SIG-M5 (cell line): Measurements from ENCODE around the gene BTG2.
"Not testable (repeated sequence)": the region's sequence is repeated elsewhere in the genome, so short reads cannot be mapped to it uniquely, and the experiment has no call there.

Experiments
- DNase-seq: peaks from one replicate; lab custom pipeline; 2025; lab: John Stamatoyannopoulos, UW

Gene BTG2, protein sequence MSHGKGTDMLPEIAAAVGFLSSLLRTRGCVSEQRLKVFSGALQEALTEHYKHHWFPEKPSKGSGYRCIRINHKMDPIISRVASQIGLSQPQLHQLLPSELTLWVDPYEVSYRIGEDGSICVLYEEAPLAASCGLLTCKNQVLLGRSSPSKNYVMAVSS

GRCh38 chr1:203304919-203305808 lies at the start of gene BTG2:
BTG2 (plus strand) TSS chr1:203305519; CDS start chr1:203305607, 88 bp downstream.
- DNase-seq, result no peak

DNA sequence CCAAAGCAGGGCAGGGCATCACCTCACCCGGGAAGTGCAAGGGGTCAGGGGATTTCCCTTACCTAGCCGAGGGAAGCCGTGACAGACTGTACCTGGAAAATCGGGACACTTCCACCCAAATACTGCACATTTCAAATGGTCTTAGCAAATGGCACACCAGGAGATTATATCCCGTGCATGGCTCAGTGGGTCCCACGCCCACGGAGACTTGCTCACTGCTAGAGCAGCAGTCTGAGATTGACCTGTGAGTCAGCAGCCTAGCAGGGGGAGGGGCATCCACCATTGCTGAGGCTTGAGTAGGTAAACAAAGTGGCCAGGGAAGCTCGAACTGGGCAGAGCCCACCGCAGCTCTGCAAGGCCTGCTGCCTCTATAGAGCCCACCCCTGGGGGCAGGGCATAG lies 48.7 kb upstream of the BTG2 start:
- not testable (repeated sequence) for DNase-seq

DNA sequence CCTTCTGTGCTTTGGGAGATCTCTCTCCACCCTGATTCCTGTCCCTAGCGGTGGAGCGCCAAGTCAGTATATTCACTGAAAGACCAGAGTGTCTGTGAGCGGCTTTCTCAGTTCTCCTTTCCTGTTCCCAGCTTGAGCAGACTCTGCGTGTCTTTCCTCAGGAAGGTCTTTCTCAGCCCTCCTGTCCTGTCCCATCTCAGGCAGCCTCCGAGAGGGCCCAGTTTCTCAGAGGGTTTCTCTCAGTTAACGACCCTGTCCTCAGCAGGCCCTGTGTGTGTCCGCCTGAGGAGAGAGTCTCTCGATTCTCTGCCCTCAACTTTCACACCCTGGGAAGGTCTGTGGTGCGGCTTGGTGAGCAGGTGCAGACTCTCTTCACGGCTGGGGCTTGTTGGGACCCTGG lies 41.8 kb upstream of the BTG2 start:
- DNase-seq, result no peak

DNA sequence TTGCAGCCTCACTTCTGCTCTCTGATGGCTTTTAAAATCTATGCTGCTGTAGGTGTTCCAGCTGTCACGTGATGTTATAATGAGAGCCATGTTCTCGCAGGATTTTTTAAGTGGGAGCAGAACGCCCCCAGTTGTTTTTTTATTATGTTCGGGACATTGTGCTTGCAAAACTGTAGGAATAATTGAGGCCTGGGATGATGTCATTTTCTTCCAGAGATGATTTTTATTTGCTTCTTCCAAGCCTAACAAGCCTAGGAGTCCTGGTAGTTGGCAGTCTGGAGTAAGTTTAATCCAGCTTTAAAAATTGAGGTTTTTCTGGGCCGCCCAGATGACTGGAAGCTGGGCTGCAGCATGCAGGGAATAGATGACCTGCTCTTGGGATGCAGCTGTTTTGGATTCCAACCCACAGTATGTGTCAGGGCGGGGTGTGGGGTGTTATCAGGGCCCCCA lies 41.2 kb upstream of the BTG2 start:
- DNase-seq, result no peak

DNA sequence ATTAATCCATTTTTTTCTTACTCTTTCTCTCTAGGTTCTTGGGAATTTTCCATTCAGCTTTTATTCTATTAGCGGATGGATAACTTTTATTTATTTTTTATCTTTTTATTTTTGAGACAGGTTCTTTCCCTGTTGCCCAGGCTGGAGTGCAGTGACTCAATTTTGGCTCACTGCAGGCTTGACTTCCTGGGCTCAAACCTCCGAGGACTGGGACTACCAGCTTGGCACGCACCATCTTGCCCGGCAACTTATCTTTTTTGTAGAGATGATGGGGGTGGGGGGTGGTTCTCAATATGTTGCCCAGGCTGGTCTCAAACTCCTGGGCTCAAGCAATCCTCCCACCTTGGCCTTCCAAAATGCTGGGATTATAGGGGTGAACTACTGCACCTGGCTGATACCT lies 39.8 kb upstream of the BTG2 start:
- DNase-seq, result no peak

GRCh38 chr1:203266140-203266539 lies 39.2 kb upstream of the BTG2 start:
- not testable (repeated sequence) for DNase-seq

DNA sequence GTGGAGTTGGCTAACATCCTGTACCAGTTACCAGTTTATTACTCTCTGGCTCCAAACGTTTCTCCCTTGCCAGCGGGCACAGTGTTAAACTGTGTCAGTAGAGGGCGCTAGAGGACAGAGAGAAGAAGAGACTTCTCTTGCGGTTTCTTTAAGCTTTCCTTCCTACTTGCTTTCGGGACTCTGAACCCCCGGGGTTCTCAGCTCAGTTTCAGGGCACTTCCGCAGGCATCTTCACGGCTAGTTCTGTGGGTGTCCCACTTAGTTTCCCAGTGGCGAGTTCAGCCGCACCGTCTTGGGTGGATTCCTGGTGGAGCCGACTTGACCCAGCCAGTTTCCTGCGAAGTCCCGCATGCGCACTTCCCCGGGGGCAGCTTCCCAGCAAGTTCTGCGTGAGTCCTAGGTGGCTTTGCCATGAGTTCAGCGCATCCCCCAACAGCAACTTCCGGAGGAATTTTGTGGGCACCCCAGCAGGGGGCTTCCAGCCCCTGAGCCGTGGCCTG lies 37.9 kb upstream of the BTG2 start:
- DNase-seq, result peak; percentile 51

- no peak for DNase-seq
Measured at GRCh38 chr1:203267912-203268311, 37.4 kb upstream of the BTG2 start.

- peak; percentile 47 for DNase-seq
Measured at GRCh38 chr1:203268901-203269653, 36.2 kb upstream of the BTG2 start.

DNA sequence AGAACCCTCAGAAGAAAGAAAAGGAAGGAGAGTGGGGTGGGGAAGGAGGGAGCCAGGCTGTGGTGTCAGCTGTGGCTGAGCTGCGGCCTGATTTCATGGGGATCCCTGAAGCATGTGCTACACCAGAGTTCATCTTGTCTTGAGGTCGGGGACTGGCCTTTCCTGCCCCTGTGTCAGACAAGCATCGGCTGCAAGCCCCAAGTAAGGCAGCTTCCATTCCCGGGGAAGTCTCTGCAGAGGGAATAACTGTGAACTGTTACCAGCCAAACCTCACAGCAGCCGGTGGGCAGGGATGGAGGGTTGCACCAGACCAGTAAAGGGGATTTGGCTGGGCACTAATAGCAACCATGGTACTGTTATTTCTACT lies 35.7 kb upstream of the BTG2 start:
- DNase-seq, result no peak

DNA sequence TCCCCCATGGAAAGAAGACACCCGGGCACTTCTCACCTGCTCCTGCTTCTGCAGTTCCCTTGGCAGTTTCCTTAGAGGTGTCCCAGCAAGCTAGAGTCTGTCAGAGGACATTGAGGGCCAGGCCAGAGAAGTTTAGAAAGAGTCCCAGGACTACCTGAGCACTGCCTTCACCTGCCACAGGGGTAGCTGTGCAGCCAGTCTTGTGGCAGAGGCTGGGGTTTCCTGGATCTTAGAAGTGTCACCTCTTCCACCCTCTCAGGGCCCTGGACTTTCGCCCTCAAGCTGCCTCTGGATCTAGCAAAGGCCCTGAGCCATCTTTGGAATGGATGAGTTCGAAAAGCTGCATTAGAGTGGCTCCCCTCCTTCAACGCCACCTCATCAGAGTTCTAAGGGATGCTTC lies 34.9 kb upstream of the BTG2 start:
- no peak for DNase-seq

- DNase-seq, result peak; percentile 70
Measured at GRCh38 chr1:203271018-203271743, 34.1 kb upstream of the BTG2 start.

- DNase-seq, result no peak
Measured at GRCh38 chr1:203271962-203272632, 33.2 kb upstream of the BTG2 start.

- DNase-seq, result no peak
Measured at GRCh38 chr1:203272633-203273205, 32.6 kb upstream of the BTG2 start.

DNA sequence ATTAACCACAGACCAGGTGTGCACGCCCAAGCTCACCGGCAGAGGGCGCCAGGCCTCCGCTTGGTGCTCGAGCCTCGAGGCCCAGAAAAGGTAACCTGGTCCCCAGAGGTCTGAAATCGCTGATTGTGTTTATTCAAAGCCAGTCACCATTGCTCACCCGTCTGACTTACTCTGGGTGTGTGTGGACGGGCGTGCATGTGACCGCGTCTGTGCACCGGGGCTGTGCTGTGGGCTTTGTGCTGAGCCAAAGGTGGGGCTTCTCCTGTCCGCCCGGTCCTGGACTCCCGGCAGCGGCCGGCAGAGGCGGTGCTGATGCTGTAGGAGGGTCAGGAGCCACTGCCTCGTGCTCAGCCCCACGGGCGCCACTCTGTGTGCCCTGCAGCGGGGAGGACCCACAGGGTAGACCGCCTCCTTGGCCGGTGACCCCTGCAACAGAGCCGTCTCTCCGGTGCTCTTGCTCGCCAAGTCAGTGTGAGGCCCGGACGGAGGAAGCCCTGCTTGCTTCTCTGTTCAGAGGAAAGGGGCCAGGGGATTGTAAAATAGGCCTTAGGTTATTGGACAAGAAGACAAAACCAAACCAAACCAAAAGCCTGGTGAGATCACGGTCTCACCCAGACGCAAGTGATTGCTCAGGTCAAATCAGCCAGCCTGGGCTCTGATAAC lies 32.0 kb upstream of the BTG2 start:
- DNase-seq, result no peak

GRCh38 chr1:203273869-203274602 lies 31.3 kb upstream of the BTG2 start:
- DNase-seq, result no peak

GRCh38 chr1:203274603-203275381 lies 30.5 kb upstream of the BTG2 start:
- no peak for DNase-seq

- DNase-seq, result no peak
Measured at GRCh38 chr1:203275656-203276272, 29.6 kb upstream of the BTG2 start.
